Measurements from ENCODE around the gene LPIN1. TPM values are rescaled to one million over a fixed set of nuclear protein-coding genes. Genes with fewer than 3 reads are reported as not detected.

Gene LPIN1
- polyA plus RNA-seq, 1 donor from 2014 or later: 17.3 TPM

DNA sequence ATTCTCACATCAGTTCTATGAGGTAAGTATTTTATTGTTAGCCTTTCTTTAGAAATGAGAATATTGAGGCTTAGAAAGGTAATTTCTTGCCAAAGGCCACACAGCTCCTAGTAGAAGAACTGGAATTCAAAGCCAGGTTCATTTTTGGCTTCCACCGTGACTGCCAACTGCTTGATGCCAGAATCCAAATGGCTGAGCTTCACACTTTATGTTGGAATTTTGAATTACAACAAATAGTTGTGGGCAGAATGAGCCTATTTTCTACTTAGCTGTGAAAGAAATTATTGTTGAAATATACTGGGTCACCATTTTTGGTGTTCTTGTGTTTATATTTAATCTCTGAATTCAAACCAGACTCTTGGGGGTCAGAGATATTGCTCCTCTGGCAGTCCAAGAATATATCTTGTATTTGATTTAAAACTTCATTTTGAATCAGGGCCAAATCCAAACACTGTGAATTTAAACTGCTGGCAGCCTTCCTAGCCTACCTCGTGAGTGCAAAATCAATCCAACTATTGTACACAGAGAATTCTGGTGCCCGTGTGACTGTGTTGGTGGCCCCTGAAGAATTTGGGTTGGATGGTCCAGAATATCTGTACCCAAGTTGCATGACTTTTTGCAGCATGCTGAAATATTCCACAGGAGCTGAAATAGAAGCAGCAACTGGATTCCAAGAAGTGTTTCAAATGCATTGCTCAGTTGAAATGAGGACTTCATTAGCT, 35.6 kb upstream of the LPIN1 start:
- Mint-ChIP-seq H3K9me3 (no peaks in the 10 kb centered on the region), H3K27me3 (no peaks in the 10 kb centered on the region), H3K4me1 (no peaks in the 10 kb centered on the region), H3K36me3 (no peaks in the 10 kb centered on the region), H3K4me3 (no peak overlapping the region), H3K27ac (no peak overlapping the region)

GRCh38 chr2:11711354-11711716, 35.1 kb upstream of the LPIN1 start:
- H3K4me3 Mint-ChIP-seq: no peak overlapping the region
- H3K36me3 Mint-ChIP-seq: no peaks in the 10 kb centered on the region
- no peaks in the 10 kb centered on the region for H3K27me3 Mint-ChIP-seq
- H3K27ac Mint-ChIP-seq: no peak overlapping the region
- no peaks in the 10 kb centered on the region for H3K9me3 Mint-ChIP-seq
- no peaks in the 10 kb centered on the region for H3K4me1 Mint-ChIP-seq

- no peaks in the 10 kb centered on the region for H3K36me3 Mint-ChIP-seq
- no peaks in the 10 kb centered on the region for H3K27me3 Mint-ChIP-seq
- no peak overlapping the region for H3K27ac Mint-ChIP-seq
- H3K9me3 Mint-ChIP-seq: no peaks in the 10 kb centered on the region
- H3K4me1 Mint-ChIP-seq: peaks cover 2 to 4% (median 2%) of the 10 kb centered on the region in 3 donors
- H3K4me3 Mint-ChIP-seq: no peak overlapping the region
Observed at GRCh38 chr2:11711751-11712150, 34.7 kb upstream of the LPIN1 start.

DNA sequence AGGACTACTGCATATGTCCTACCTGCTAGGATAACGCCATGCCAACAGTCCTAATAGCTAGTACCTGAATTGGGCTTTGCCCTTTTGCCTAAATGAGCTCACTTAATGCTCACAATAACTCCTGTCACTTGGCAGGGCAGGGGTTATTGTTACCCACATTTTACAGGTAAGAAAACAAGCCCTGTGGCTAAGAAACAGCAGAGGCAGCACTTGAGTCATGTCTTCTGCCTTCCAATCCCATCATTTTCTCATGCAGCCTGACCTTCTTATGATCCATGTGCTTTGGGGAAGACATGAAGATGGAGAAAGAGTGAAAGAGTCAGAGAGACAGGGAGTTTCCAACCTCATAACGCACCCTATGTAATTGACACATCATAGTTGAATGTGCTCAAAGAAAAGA, 33.6 kb upstream of the LPIN1 start:
- Mint-ChIP-seq H3K27me3 (no peaks in the 10 kb centered on the region), H3K9me3 (no peaks in the 10 kb centered on the region), H3K27ac (no peak overlapping the region), H3K4me1 (peaks cover 7 to 10% (median 8%) of the 10 kb centered on the region in 3 donors), H3K36me3 (no peaks in the 10 kb centered on the region), H3K4me3 (no peak overlapping the region)

DNA sequence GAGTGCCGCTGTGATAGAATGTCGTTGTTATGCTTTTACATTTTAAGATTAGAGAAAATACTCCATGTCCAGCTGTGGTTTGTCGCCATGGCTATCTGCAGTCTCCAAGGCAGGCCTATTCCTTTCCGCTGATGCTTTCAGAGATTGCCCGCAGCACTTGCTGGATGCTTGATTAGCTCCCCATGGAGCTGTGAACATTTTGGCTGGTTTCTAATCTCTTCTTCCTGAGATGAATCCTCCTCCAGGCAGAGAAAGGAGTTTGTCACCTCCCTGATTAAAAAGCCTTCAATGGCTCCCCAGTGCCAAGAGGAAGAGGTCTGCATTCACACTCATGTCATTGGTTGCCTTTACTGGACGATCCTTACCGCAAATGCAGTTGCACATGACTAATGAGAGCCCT, 32.6 kb upstream of the LPIN1 start:
- Mint-ChIP-seq H3K27me3 (no peaks in the 10 kb centered on the region), H3K27ac (no peak overlapping the region), H3K36me3 (no peaks in the 10 kb centered on the region), H3K4me3 (no peak overlapping the region), H3K4me1 (peaks cover 7 to 10% (median 9%) of the 10 kb centered on the region in 3 donors), H3K9me3 (no peaks in the 10 kb centered on the region)

DNA sequence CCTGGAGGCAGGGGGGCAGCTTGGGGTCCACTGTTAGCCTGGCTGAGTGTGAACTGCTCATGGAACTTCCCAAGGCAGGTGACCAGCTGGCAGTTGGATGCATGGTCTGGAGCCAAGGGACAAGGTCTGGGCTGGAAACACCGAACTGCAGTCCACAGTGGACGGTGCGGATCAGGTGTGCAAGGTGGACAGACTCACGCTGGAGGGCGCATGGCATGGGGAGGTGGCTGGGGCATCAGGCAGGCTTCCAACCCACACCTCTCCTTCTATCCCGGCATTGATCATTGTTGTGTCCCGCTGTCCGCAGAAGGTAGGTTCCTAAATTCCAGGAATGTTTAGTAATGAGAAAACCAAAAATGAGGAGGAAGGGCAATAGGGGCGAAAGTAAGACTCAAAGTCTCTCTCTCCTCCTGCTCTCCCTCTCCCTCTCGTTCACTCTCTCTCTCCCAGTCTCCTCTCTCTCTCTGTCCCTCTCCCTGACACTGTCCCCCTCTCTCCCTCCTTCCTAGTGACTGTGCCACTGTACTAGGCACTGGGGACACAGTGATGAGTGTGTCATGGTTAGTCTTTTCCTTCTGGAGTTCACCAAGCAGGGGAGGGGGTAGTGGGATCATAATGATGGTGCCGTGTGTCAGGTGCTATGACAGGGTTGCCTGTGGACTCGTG, 30.3 kb upstream of the LPIN1 start:
- peaks cover 11 to 15% (median 12%) of the 10 kb centered on the region in 3 donors for H3K4me1 Mint-ChIP-seq
- H3K9me3 Mint-ChIP-seq: no peaks in the 10 kb centered on the region
- peaks cover 8% of the 10 kb centered on the region for H3K27me3 Mint-ChIP-seq
- peak overlapping the region in 1 of 4 donors; percentile 23 for H3K4me3 Mint-ChIP-seq
- no peak overlapping the region for H3K27ac Mint-ChIP-seq
- H3K36me3 Mint-ChIP-seq: no peaks in the 10 kb centered on the region

DNA sequence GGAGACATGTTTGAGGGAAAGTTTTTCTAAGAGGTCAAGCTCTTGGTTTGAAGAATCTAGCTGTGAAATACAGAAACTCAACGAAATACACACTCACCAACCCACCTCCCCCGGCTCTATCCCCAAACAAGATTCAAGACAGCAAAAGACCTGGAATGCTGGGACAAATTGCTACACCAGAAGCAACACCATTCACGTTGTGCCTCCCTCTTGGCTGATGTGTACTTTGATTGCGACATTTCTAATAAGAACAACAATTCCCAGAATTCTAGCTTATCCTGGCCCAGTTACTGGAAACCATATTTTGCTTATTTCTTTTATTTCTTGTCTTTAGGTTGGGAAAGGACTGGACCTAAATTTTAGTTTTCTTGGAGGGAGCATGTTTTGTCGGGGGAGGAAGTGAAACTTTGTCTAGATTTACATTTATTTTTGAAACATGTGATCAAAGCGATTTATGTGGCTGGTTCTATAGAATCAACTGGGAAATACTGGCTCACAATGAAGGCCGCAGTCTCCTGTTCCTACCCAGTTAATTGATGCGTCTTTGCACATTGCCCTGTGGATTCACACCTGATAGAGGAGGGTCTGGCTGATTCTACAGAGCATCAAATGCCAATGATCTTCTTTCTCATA, 29.6 kb upstream of the LPIN1 start:
- H3K27ac Mint-ChIP-seq: no peak overlapping the region
- no peaks in the 10 kb centered on the region for H3K36me3 Mint-ChIP-seq
- peak overlapping the region in 1 of 4 donors; percentile 23 for H3K4me3 Mint-ChIP-seq
- peaks cover 8% of the 10 kb centered on the region for H3K27me3 Mint-ChIP-seq
- H3K9me3 Mint-ChIP-seq: no peaks in the 10 kb centered on the region
- peaks cover 11 to 17% (median 12%) of the 10 kb centered on the region in 3 donors for H3K4me1 Mint-ChIP-seq

- no peaks in the 10 kb centered on the region for H3K36me3 Mint-ChIP-seq
- no peaks in the 10 kb centered on the region for H3K9me3 Mint-ChIP-seq
- H3K27ac Mint-ChIP-seq: no peak overlapping the region
- no peak overlapping the region for H3K4me3 Mint-ChIP-seq
- peaks cover 8% of the 10 kb centered on the region for H3K27me3 Mint-ChIP-seq
- H3K4me1 Mint-ChIP-seq: peaks cover 11 to 17% (median 12%) of the 10 kb centered on the region in 3 donors
Observed at GRCh38 chr2:11717623-11718022, 28.8 kb upstream of the LPIN1 start.

DNA sequence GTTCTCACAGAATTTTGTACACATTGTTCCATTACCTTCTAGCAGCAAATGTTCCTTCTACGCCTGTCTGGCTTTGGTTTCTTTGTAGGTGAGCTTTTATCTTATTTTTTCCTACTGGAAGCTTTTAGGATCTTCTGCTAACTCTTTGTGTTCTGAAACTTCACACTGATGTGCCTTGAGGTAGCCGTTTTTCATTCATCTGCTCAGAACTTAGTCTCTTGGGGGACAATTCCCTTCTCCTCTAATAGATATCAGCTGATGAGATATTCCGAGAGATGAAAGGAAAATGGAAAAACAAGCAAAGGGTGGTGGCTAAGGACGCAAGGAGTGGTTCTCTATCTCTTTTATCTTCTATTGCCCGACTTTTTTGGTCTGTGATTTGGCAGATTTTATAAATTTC, 27.8 kb upstream of the LPIN1 start:
- Mint-ChIP-seq H3K27ac (no peak overlapping the region), H3K9me3 (no peaks in the 10 kb centered on the region), H3K4me1 (peaks cover 11 to 17% (median 12%) of the 10 kb centered on the region in 3 donors), H3K36me3 (no peaks in the 10 kb centered on the region), H3K27me3 (peaks cover 10% of the 10 kb centered on the region), H3K4me3 (no peak overlapping the region)

- Mint-ChIP-seq H3K27me3 (peaks cover 13% of the 10 kb centered on the region), H3K27ac (no peak overlapping the region), H3K4me1 (peaks cover 11 to 17% (median 12%) of the 10 kb centered on the region in 3 donors), H3K36me3 (no peaks in the 10 kb centered on the region), H3K9me3 (no peaks in the 10 kb centered on the region), H3K4me3 (no peak overlapping the region)
Observed at GRCh38 chr2:11719230-11719977, 27.0 kb upstream of the LPIN1 start.

DNA sequence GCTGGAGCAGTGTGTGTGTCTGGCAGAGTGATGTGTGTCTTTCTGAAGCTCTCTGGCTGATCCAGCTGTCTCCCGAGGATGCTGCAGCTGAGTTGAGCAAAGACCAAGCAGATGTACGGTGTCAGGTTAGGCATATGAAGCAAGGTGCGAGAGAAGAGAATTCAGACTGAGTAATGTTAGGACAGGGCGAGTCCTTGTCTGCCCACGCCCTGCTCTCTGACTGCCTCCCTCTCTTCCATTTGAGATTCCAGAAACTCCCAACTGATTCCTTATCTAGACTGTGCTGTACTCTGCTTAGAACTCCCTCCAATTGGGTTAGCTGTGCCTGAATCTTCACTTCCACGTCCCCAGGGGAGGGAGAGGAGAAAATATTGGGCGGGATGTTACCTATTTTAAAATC, 25.7 kb upstream of the LPIN1 start:
- no peaks in the 10 kb centered on the region for H3K9me3 Mint-ChIP-seq
- H3K27me3 Mint-ChIP-seq: peaks cover 16% of the 10 kb centered on the region
- no peak overlapping the region for H3K27ac Mint-ChIP-seq
- peaks cover 11 to 17% (median 12%) of the 10 kb centered on the region in 3 donors for H3K4me1 Mint-ChIP-seq
- H3K36me3 Mint-ChIP-seq: no peaks in the 10 kb centered on the region
- H3K4me3 Mint-ChIP-seq: no peak overlapping the region

DNA sequence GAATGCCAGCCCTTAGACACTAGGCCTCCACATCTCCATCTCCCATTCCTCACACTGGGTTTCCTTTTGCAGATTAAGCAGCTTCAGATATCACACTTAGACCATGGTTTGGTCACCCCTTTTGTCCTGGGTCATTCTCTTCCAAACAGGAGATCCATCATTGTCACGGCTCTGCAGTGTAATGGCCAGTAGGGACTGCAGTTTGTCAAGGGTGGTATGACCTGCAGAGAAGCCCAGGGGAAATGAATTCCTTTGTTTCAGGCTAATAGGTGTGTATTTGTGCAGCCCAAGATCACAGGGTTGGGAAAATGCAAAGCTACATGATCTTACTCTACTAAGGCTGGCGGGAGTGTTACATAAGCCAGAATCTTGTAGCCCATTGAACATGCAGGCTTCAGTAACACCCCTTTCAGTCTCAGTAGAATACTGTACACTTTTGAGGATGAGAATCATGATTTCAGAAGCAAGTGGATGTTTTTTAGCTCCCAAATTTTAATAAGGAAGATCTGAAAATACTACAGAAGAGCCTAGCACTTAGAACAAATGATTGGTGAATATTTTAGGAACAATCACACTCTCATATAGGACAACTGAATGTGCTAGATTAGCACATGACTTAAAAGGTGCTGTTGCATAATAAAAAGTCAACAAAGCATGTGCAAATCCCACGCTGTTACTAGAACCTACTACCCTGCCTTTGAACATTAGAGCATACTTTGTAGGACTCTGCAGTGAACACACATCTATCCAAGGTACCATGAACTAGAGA, 24.0 kb upstream of the LPIN1 start:
- H3K4me1 Mint-ChIP-seq: peaks cover 1 to 10% (median 6%) of the 10 kb centered on the region in 3 donors
- H3K36me3 Mint-ChIP-seq: no peaks in the 10 kb centered on the region
- H3K9me3 Mint-ChIP-seq: no peaks in the 10 kb centered on the region
- no peak overlapping the region for H3K27ac Mint-ChIP-seq
- H3K4me3 Mint-ChIP-seq: no peak overlapping the region
- peaks cover 17% of the 10 kb centered on the region for H3K27me3 Mint-ChIP-seq

DNA sequence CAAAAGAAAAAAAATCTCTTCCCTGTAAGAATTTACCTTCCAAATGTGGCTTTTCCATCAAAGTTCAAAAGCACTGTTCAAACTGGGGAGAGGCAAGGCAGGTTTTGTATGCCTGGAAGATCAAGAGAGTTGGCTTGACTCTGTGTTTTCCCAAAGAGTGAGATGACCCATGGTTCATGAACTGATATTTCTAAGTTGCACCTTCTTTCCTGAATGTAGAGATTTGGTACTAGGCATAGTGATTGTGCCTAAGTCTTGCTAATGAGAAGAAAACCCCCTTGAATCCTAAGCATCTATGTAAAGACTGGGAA, 23.4 kb upstream of the LPIN1 start:
- H3K4me3 Mint-ChIP-seq: no peak overlapping the region
- peaks cover 17% of the 10 kb centered on the region for H3K27me3 Mint-ChIP-seq
- H3K27ac Mint-ChIP-seq: no peak overlapping the region
- H3K36me3 Mint-ChIP-seq: no peaks in the 10 kb centered on the region
- no peaks in the 10 kb centered on the region for H3K9me3 Mint-ChIP-seq
- H3K4me1 Mint-ChIP-seq: peaks cover 1 to 8% (median 6%) of the 10 kb centered on the region in 3 donors

DNA sequence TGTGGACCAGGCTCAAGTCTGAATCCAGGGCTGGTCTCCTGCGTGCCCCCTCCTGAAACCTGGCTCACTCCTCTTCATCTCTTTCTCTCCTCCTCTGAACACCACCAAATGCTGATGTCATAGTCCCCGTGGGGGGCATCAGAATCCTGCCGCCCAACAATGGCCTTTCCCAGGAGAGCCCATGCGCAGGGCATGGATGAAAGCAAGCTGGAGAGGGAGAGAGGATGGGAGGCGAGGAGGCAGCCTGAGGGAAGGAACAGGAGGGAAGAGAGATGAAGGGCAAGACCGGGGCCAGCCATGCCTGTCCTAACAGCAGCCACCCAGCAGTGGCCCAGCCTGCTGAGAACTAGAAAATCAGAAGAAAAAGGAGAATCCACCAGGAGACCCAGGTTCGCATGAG, 22.3 kb upstream of the LPIN1 start:
- H3K36me3 Mint-ChIP-seq: no peaks in the 10 kb centered on the region
- H3K4me3 Mint-ChIP-seq: no peak overlapping the region
- H3K27ac Mint-ChIP-seq: no peak overlapping the region
- H3K9me3 Mint-ChIP-seq: no peaks in the 10 kb centered on the region
- peaks cover 2 to 8% (median 5%) of the 10 kb centered on the region in 3 donors for H3K4me1 Mint-ChIP-seq
- peaks cover 17% of the 10 kb centered on the region for H3K27me3 Mint-ChIP-seq

All from IgD-negative memory B cell (primary cell).